NCI-H2029 treated with DMSO at 0.1 percent for 48 hours (cell line): ENCODE measurements around the gene RYR3.

ENCODE experiments used
- DNase-seq: peaks from one replicate; lab custom pipeline; 2025; lab: John Stamatoyannopoulos, UW

The RYR3 gene

DNA sequence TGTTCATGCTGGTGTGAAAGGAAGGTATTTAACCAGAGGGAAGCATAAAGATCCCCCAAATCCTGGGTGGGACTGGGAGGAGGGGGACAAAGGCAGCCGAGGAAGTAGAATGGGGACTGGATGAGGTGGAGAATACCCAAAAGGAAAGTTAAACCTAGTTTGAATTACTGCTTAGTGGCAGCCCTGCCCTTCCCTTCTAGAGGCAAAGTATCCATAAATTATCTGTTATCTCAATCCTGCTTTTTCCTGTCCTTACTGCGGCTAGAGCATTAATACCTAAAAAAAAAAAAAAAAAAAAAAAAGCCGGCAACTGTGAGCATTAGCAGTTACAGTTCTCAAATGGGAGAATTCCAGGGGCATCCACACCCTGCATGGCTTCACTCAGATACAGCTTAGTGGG is 139.0 kb downstream of the RYR3 start:
- no peak for DNase-seq

GRCh38 chr15:33451385-33451784 is 140.6 kb downstream of the RYR3 start:
- no peak for DNase-seq

- no peak for DNase-seq
Observed at GRCh38 chr15:33453761-33454160, 143.0 kb downstream of the RYR3 start.

DNA sequence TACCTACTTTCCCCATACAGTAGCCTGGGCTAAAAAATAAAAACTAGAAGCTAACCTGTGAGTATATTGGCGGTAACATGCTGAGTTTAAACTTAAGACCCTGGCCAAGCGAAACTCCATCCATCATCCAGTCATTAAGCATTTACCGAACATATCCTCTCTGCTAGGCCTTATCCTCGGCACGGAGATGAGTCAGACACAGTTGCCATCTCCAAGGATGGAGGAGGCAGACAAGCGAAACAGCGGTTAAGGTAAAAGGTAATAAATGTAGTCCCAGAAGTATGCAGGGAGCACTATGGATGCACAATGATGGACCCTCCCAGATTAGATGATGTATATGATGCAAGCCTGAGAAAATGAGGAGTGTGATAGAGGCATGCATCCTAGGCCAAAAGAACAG is 143.6 kb downstream of the RYR3 start:
- DNase-seq: no peak

DNA sequence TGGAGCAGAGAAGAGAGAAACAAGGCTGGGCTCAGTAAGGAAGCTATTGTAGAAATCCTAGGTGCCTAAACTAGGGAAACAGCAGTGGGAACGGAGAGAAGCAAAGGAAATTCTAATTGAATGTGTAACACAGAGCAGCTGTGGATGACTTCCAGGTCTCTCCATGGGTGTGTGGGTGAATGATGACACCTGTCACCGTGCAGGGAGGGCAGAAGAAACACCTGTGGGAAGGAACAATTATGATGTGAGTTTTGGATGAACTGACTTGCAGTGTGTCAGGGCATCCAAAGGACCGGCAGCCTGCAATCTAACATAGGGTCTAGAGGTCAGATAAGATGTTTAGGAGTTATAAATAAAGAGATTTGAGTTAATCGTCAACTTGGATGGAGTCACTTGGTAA is 144.2 kb downstream of the RYR3 start:
- no peak for DNase-seq

GRCh38 chr15:33458421-33458820 is 147.7 kb downstream of the RYR3 start:
- no peak for DNase-seq

GRCh38 chr15:33460166-33460805 is 149.5 kb downstream of the RYR3 start:
- no peak for DNase-seq

GRCh38 chr15:33461671-33462070 is 150.9 kb downstream of the RYR3 start:
- no peak for DNase-seq

- DNase-seq: no peak
Observed at GRCh38 chr15:33467146-33467815, 156.5 kb downstream of the RYR3 start.

DNA sequence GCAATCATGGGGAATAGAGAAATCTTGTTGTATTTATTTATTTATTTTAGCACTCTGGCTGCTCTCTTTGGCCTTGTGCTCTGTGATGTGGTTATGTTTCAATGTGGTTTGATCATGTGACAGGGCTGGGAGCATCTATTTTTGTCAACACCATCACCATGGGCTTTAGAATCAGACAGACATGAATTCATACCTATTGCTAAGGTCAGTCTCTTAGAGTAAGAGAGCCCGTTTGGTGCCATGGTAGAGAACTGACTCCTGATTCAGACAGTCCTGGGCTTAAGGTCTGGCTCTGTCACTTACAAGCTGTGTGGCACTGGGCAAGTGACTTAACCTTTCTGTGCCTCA is 157.0 kb downstream of the RYR3 start:
- no peak for DNase-seq

- DNase-seq: no peak
Observed at GRCh38 chr15:33468740-33469139, 158.0 kb downstream of the RYR3 start.

GRCh38 chr15:33473005-33473404 is 162.2 kb downstream of the RYR3 start:
- no peak for DNase-seq

GRCh38 chr15:33473714-33474113 is 162.9 kb downstream of the RYR3 start:
- no peak for DNase-seq

- DNase-seq: no peak
Observed at GRCh38 chr15:33476076-33476475, 165.3 kb downstream of the RYR3 start.

GRCh38 chr15:33476908-33477307 is 166.1 kb downstream of the RYR3 start:
- no peak for DNase-seq

DNA sequence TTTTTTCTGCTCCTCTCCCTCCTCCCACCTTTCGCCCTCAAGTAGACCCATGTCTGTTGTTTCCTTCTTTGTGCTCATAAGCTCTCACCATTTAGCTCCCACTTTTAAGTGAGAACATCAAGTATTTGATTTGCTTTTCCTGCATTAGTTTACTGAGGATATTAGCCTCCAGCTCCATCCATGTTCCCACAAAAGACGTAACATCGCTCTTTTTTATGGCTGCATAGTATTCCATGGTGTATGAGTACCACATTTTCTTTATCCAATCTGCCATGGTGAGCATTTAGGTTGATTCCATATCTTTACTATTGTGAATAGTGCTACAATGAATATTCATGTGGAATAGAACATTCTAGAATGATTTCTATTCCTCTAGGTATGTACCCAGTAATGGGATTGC is 178.6 kb downstream of the RYR3 start:
- no peak for DNase-seq

DNA sequence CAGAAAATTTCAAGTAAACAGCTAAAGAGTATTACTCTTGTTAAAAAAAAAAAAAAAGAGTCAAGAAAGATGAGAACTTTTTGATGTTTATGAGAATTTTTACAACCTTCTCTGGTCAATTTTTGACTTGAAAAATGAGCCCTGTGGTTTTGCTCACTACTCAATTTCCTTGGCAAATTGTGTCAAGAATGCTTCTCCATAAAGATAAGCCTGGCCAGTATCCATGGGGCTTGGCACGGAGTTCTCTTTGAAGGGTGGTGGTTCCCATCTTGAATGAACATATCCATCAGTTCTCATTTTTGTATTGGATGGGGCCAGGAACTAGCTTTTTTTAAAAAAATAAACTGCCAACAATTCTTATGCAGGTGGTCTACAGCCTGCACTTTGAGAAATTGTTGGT is 179.9 kb downstream of the RYR3 start:
- DNase-seq: no peak

- no peak for DNase-seq
Observed at GRCh38 chr15:33492434-33493052, 181.8 kb downstream of the RYR3 start.

DNA sequence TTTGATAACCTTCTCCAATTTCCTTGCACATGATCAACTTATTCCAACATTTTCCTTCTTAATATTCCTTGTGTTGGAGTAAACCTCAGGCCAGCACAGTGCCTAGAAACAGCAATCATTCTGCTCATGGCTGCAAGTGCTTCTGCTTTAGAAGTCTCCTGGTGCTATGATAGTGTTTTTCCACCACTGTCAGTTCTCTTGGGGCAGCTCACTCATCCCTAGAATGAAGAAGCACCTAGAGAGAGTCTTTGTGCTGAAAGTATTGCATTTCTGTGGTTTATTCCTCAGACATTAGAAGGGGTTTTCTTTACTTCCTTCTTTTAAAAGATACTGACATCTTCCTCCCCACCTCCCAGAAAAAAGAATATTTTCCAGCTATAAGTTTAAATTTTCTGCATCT is 183.5 kb downstream of the RYR3 start:
- DNase-seq: no peak

GRCh38 chr15:33500432-33501195 is 189.8 kb downstream of the RYR3 start:
- DNase-seq: no peak

DNA sequence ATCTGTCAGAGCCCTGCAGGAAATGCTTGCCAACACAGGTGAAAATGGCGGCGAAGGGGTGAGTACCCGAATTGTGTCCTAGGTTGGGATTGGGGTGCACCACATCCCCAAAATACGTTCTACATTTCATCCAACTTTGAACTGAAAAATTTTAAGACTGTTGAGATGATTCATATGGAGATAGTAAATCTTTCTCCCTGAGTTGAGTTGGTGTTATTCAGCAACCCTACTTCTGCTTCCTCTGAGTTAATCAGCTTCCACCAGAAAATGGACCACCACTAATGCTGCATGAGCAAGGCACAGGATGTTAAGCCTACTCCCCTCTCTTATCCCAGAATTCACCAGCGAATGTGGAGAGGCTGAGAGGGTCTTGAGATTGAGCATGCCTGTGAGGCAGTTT is 192.9 kb downstream of the RYR3 start:
- no peak for DNase-seq

DNA sequence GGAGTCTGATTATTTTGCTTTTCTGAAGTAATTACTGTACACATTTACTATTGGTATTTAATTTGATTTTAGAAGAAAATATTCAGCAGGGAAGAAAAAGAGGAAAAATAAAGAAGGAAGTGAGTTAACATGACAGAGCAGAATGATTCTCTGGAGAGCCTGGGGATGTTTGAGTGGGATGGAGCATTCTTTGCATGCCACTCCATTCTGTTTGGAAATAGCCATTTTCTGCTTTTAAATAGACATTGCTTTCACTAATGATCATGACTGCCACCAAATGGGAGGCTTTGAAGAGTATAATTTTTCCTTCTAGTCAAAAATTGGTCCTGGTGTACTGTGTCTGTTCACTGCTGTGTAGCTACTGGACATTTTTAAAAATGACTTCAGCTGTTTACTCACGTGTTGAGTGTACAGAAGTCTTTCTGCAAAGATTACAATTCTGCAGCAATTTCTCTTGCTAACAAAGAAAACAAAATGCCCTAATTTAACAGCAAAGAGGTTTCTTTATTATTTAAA is 196.1 kb downstream of the RYR3 start:
- DNase-seq: no peak

DNA sequence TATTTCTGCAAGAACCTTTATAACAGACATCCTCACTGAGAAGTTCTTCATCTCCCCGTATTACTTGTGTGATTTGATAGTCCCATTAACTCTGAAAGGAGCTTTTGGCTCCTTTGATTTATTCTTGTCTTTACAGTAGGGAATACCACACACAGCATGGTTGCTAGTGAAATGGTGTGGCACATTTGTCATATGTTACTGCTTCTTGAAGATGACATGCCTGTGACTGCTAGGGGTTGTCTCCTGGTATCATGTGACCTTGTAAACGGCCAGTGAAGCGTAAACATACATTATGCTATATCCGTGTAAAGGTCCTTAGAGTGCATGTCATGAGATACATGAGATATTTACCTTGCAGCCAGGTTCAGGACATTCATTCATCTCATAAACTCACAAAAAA is 197.9 kb downstream of the RYR3 start:
- DNase-seq: no peak
